OCI-LY7 (cell line): ENCODE results near the gene CHCHD6. TPM values are rescaled to one million over a fixed set of nuclear protein-coding genes. Genes with fewer than 3 reads are reported as not detected.
A peak's percentile ranks its signal among the peaks of the same experiment; 100 is the strongest.

Experiments used
- BruUV-seq: library from RNA; stranded (reverse); fragments of 400-500 nt; replicated peaks from 2 replicates; lab custom pipeline; 2021; lab: Mats Ljungman, UMichigan
- CTCF ChIA-PET: fragments of 300-600 bp; sonication (Branson Sonifier 250); formaldehyde crosslinking; loops from one replicate; lab custom pipeline; 2022; ENCODE audit warnings: antibody characterized with exemption; ENCODE audit not compliant: unreplicated experiment; lab: Charles Lee
- POLR2A ChIA-PET: fragments of 300-600 bp; sonication (Branson Sonifier 250); formaldehyde crosslinking; loops from one replicate; lab custom pipeline; 2022; ENCODE audit warnings: antibody characterized with exemption; lab: Charles Lee
- DNase-seq: peaks from one replicate; pipeline ENCODE4 v3.0.0-alpha.2; 2015; ENCODE audit warnings: low spot score
- H2AFZ ChIP-seq: fragments of 200-600 bp; sonication (generic), shearing (Covaris generic); 2 replicates; pipeline ENCODE4 v1.6.1; 2014; ENCODE audit warnings: mild to moderate bottlenecking, antibody characterized with exemption, low read length, moderate library complexity
- H3K27ac ChIP-seq: fragments of 200-600 bp; sonication (generic); 2 replicates; pipeline ENCODE4 v1.5.1; 2014; ENCODE audit warnings: mixed run types, low read depth, mild to moderate bottlenecking, moderate library complexity, low read length, inconsistent platforms; ENCODE audit not compliant: poor library complexity, severe bottlenecking
- H3K36me3 ChIP-seq: fragments of 200-600 bp; sonication (generic); 2 replicates; pipeline ENCODE4 v1.6.1; 2014; ENCODE audit warnings: mild to moderate bottlenecking, antibody characterized with exemption, low read length, moderate library complexity, mixed read lengths; ENCODE audit not compliant: insufficient read depth
- H3K4me1 ChIP-seq: fragments of 200-600 bp; sonication (generic); 2 replicates; pipeline ENCODE4 v1.5.1; 2014; ENCODE audit warnings: mild to moderate bottlenecking, low read length; ENCODE audit not compliant: insufficient read depth, poor library complexity, severe bottlenecking
- H3K4me2 ChIP-seq: fragments of 200-600 bp; sonication (generic); 2 replicates; pipeline ENCODE4 v1.6.1; 2014; ENCODE audit warnings: mild to moderate bottlenecking, low read length
- H3K4me3 ChIP-seq: fragments of 200-600 bp; sonication (generic); 2 replicates; pipeline ENCODE4 v1.5.1; 2014; ENCODE audit warnings: mild to moderate bottlenecking, low read depth, low read length; ENCODE audit not compliant: poor library complexity, severe bottlenecking
- H3K79me2 ChIP-seq: fragments of 200-600 bp; sonication (generic); 2 replicates; pipeline ENCODE4 v1.6.1; 2016; ENCODE audit warnings: low read depth, mild to moderate bottlenecking, low read length, moderate library complexity, mixed read lengths; ENCODE audit not compliant: insufficient read depth
- H3K9me2 ChIP-seq: fragments of 200-600 bp; sonication (generic); 2 replicates; pipeline ENCODE4 v1.6.1; 2016; ENCODE audit warnings: mild to moderate bottlenecking, low read length, mixed read lengths; ENCODE audit not compliant: insufficient read depth
- H3K9me3 ChIP-seq: fragments of 200-600 bp; sonication (generic); 2 replicates; pipeline ENCODE4 v1.6.1; 2014; ENCODE audit warnings: mild to moderate bottlenecking, mixed run types, low read length, mixed read lengths
- H4K20me1 ChIP-seq: fragments of 200-600 bp; sonication (generic); 2 replicates; pipeline ENCODE4 v1.6.1; 2014; ENCODE audit warnings: mild to moderate bottlenecking, antibody characterized with exemption, low read length, moderate library complexity, mixed read lengths; ENCODE audit not compliant: insufficient read depth
- CTCF ChIP-seq: fragments of 200-600 bp; sonication (generic); conservative IDR thresholded peaks from 2 replicates; pipeline ENCODE4 v1.5.1; 2014; ENCODE audit warnings: mild to moderate bottlenecking, antibody characterized with exemption, low read length, moderate library complexity, mixed read lengths
- EZH2phosphoT487 ChIP-seq: fragments of 200-600 bp; sonication (generic); IDR thresholded peaks from 2 replicates; pipeline ENCODE4 v1.6.1; 2018; ENCODE audit warnings: low read depth, borderline replicate concordance, mild to moderate bottlenecking, mixed run types, antibody characterized with exemption, low read length, moderate library complexity, mixed read lengths
- intact Hi-C: fragments of 100-400 bp; cut with micrococcal nuclease; formaldehyde crosslinking; loops from one replicate; pipeline ENCODE4 v1.10.0; 2022; ENCODE audit not compliant: unreplicated experiment
- total RNA-seq, 2 experiments: library from RNA; depleted of rRNA in 1 of 2; stranded (reverse); fragments of >200 nt in 1 of 2; shearing (Covaris generic) in 1 of 2; gene quantifications; 2 replicates each; pipeline ENCODE4 v1.2.3, GENCODE V29; 2014 to 2022

The CHCHD6 gene
- total RNA-seq, 2 experiments from 2014 or later = 14.7 to 21.2 TPM

GRCh38 chr3:126970921-126971320 lies 266.9 kb downstream of the CHCHD6 start:
- intact Hi-C loops = no loop called here
- Histone ChIP-seq H3K79me2 (no peaks in the 10 kb centered on the region), H3K4me3 (no peak overlapping the region), H3K4me1 (no peaks in the 10 kb centered on the region), H3K4me2 (no peak overlapping the region), H3K27ac (no peak overlapping the region), H3K9me3 (peaks cover 17% of the 10 kb centered on the region), H2AFZ (no peak overlapping the region), H3K9me2 (no peaks in the 10 kb centered on the region), H3K36me3 (no peaks in the 10 kb centered on the region), H4K20me1 (no peaks in the 10 kb centered on the region)
- ChIA-PET CTCF (interaction anchor here (1.2 kb wide), 1 partner anchor 12 kb away, joined by 6 read pairs; the partner anchor contains the start of gene PLXNA1), POLR2A (interaction anchor here (0.6 kb wide), 1 partner anchor 1451 kb away, joined by 3 read pairs; the partner anchor contains the start of gene SNX4)
- DNase-seq = no peak
- BruUV-seq = no TSS peak
- TF ChIP-seq CTCF = no peak
- no peak for TF ChIP-seq EZH2phosphoT487

GRCh38 chr3:126971891-126972351 lies 267.9 kb downstream of the CHCHD6 start:
- no TSS peak for BruUV-seq
- no peaks in the 10 kb centered on the region for H3K9me2 ChIP-seq
- H3K4me2 ChIP-seq = no peak overlapping the region
- H3K36me3 ChIP-seq = no peaks in the 10 kb centered on the region
- peaks cover 17% of the 10 kb centered on the region for H3K9me3 ChIP-seq
- H4K20me1 ChIP-seq = no peaks in the 10 kb centered on the region
- no peak overlapping the region for H2AFZ ChIP-seq
- no peaks in the 10 kb centered on the region for H3K79me2 ChIP-seq
- no peaks in the 10 kb centered on the region for H3K4me1 ChIP-seq
- TF ChIP-seq CTCF (no peak), EZH2phosphoT487 (no peak)
- no peak for DNase-seq
- no peak overlapping the region for H3K27ac ChIP-seq
- intact Hi-C loops = no loop called here
- ChIA-PET POLR2A (no interaction called here), CTCF (interaction anchor here (1.2 kb wide), 1 partner anchor 11 kb away, joined by 6 read pairs; the partner anchor contains the start of gene PLXNA1)
- no peak overlapping the region for H3K4me3 ChIP-seq

DNA sequence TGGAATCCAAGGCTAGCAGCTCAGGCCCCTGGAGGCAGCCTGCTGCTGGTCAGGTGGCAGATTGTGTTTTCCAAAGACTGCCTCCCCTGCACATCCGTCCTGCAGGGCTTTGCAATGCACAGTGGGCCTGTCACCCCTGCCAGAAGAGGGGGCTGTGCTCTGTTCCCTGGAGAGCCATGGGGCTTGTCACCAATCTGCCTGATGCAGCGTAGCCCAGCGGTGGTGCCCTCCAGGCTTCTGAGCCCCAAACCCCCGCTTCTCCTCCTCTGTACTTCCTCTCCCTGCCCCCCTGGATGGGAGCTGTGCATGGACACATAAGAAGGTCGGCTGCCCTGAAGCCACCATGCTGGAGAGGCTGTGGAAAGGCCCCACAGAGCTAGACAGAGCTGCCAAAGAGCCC lies 268.8 kb downstream of the CHCHD6 start:
- intact Hi-C loops = no loop called here
- H2AFZ ChIP-seq = no peak overlapping the region
- TF ChIP-seq CTCF (0 out of 2 replicates have a peak, but pooled peaks have one; percentile 16), EZH2phosphoT487 (no peak)
- no peak overlapping the region for H3K4me2 ChIP-seq
- H3K4me1 ChIP-seq = no peaks in the 10 kb centered on the region
- no peaks in the 10 kb centered on the region for H3K9me2 ChIP-seq
- no peak for DNase-seq
- peaks cover 17% of the 10 kb centered on the region for H3K9me3 ChIP-seq
- ChIA-PET POLR2A (no interaction called here), CTCF (no interaction called here)
- H3K4me3 ChIP-seq = no peak overlapping the region
- no peaks in the 10 kb centered on the region for H3K36me3 ChIP-seq
- no TSS peak for BruUV-seq
- H3K79me2 ChIP-seq = no peaks in the 10 kb centered on the region
- H4K20me1 ChIP-seq = no peaks in the 10 kb centered on the region
- no peak overlapping the region for H3K27ac ChIP-seq
